GM18507 (cell line): ENCODE results near the gene INSIG2.
A peak's percentile ranks its signal among the peaks of the same experiment; 100 is the strongest.

Source experiments
- DNase-seq: peaks from one replicate; pipeline ENCODE4 v3.0.0; 2011; ENCODE audit warnings: low read depth; ENCODE audit not compliant: insufficient read length; ENCODE audit errors: extremely low spot score
- FAIRE-seq: peaks from 2 replicates; lab custom pipeline; 2011; peaks lifted over from hg19 to GRCh38; lab: Jason Lieb, UNC

The INSIG2 gene

GRCh38 chr2:118094503-118094902 is 6.2 kb downstream of the INSIG2 start:
- no peak for DNase-seq
- FAIRE-seq = no peak

- DNase-seq = no peak
- FAIRE-seq = no peak
Measured at GRCh38 chr2:118095610-118096009, 7.3 kb downstream of the INSIG2 start.

GRCh38 chr2:118097657-118098056 is 9.4 kb downstream of the INSIG2 start:
- FAIRE-seq (no peak), DNase-seq (no peak)

GRCh38 chr2:118098307-118099030 is 10.2 kb downstream of the INSIG2 start:
- DNase-seq (no peak), FAIRE-seq (no peak)

- FAIRE-seq (no peak), DNase-seq (no peak)
Measured at GRCh38 chr2:118102433-118103082, 14.3 kb downstream of the INSIG2 start.

GRCh38 chr2:118103951-118104940 is 16.0 kb downstream of the INSIG2 start:
- FAIRE-seq (peak; percentile 94), DNase-seq (no peak)

- no peak for DNase-seq
- FAIRE-seq = peak; percentile 51
Measured at GRCh38 chr2:118105497-118105896, 17.2 kb downstream of the INSIG2 start.

GRCh38 chr2:118106926-118107325 is 18.7 kb downstream of the INSIG2 start:
- no peak for FAIRE-seq
- no peak for DNase-seq

GRCh38 chr2:118110310-118110709 is 22.0 kb downstream of the INSIG2 start:
- no peak for DNase-seq
- FAIRE-seq = no peak

- DNase-seq (no peak), FAIRE-seq (no peak)
Measured at GRCh38 chr2:118110991-118111390, 22.7 kb downstream of the INSIG2 start.

GRCh38 chr2:118112771-118113334 is 24.6 kb downstream of the INSIG2 start:
- FAIRE-seq (no peak), DNase-seq (no peak)

- FAIRE-seq (no peak), DNase-seq (no peak)
Measured at GRCh38 chr2:118114863-118115262, 26.6 kb downstream of the INSIG2 start.

GRCh38 chr2:118115761-118116160 is 27.5 kb downstream of the INSIG2 start:
- no peak for DNase-seq
- no peak for FAIRE-seq

- FAIRE-seq (no peak), DNase-seq (no peak)
Measured at GRCh38 chr2:118118479-118118878, 30.2 kb downstream of the INSIG2 start.

- FAIRE-seq (no peak), DNase-seq (no peak)
Measured at GRCh38 chr2:118119158-118119727, 31.0 kb downstream of the INSIG2 start.

- no peak for DNase-seq
Measured at GRCh38 chr2:118119761-118120400, 31.6 kb downstream of the INSIG2 start.

GRCh38 chr2:118120401-118120780 is 32.1 kb downstream of the INSIG2 start:
- FAIRE-seq (no peak), DNase-seq (no peak)

More at GRCh38 chr2:118119761-118120400, 31.6 kb downstream of the INSIG2 start:
- FAIRE-seq = no peak

GRCh38 chr2:118121101-118121500 is 32.8 kb downstream of the INSIG2 start:
- DNase-seq (no peak), FAIRE-seq (no peak)

GRCh38 chr2:118121986-118122524 is 33.8 kb downstream of the INSIG2 start:
- no peak for FAIRE-seq

More at GRCh38 chr2:118121986-118122524, 33.8 kb downstream of the INSIG2 start:
- no peak for DNase-seq
